HUES6 (cell line): ENCODE data around the gene SYTL3.
"Not testable (repeated sequence)": the region's sequence is repeated elsewhere in the genome, so short reads cannot be mapped to it uniquely, and the experiment has no call there.

Experiments
- H3K27ac ChIP-seq: 2 replicates; pipeline ENCODE4 v1.7.0; 2013; ENCODE audit warnings: low read depth, mild to moderate bottlenecking, low read length, inconsistent platforms
- H3K27me3 ChIP-seq: 2 replicates; pipeline ENCODE4 v1.6.1; 2013; ENCODE audit warnings: low read length; ENCODE audit not compliant: control insufficient read depth, insufficient read depth
- H3K36me3 ChIP-seq: 2 replicates; pipeline ENCODE4 v1.6.1; 2013; ENCODE audit warnings: low read length; ENCODE audit not compliant: control insufficient read depth, insufficient read depth
- H3K4me1 ChIP-seq: 2 replicates; pipeline ENCODE4 v1.6.1; 2013; ENCODE audit warnings: low read length; ENCODE audit not compliant: control insufficient read depth, insufficient read depth
- H3K4me3 ChIP-seq: 2 replicates; pipeline ENCODE4 v1.5.1; 2013; ENCODE audit warnings: low read depth, low read length
- H3K9ac ChIP-seq: one replicate; pipeline ENCODE4 v1.6.1; 2013; ENCODE audit warnings: mild to moderate bottlenecking, low read length
- H3K9me3 ChIP-seq: 2 replicates; pipeline ENCODE4 v1.6.1; 2013; ENCODE audit warnings: low read depth, low read length; ENCODE audit not compliant: control insufficient read depth, insufficient read depth

SYTL3 gene

GRCh38 chr6:158782432-158783166 is 132.7 kb downstream of the SYTL3 start:
- H3K27me3 ChIP-seq: no peaks in the 10 kb centered on the region
- peaks cover 94% of the 10 kb centered on the region for H3K36me3 ChIP-seq
- H3K9ac ChIP-seq: no peak overlapping the region
- H3K4me3 ChIP-seq: no peak overlapping the region
- no peak overlapping the region for H3K27ac ChIP-seq
- H3K4me1 ChIP-seq: peaks cover 2% of the 10 kb centered on the region; the same call in 1 of the 2 replicates
- H3K9me3 ChIP-seq: no peaks in the 10 kb centered on the region

- Histone ChIP-seq H3K36me3 (peaks cover 94% of the 10 kb centered on the region), H3K4me3 (no peak overlapping the region), H3K27me3 (no peaks in the 10 kb centered on the region), H3K27ac (no peak overlapping the region), H3K4me1 (peaks cover 2% of the 10 kb centered on the region; the same call in 1 of the 2 replicates), H3K9ac (no peak overlapping the region), H3K9me3 (no peaks in the 10 kb centered on the region)
Measured at GRCh38 chr6:158783167-158783450, 133.3 kb downstream of the SYTL3 start.

GRCh38 chr6:158783851-158784250 is 134.0 kb downstream of the SYTL3 start:
- H3K9ac ChIP-seq: no peak overlapping the region
- H3K27me3 ChIP-seq: no peaks in the 10 kb centered on the region
- peaks cover 94% of the 10 kb centered on the region for H3K36me3 ChIP-seq
- H3K4me3 ChIP-seq: no peak overlapping the region
- no peaks in the 10 kb centered on the region for H3K9me3 ChIP-seq
- H3K4me1 ChIP-seq: peaks cover 2% of the 10 kb centered on the region; the same call in 1 of the 2 replicates
- 0 out of 2 replicates have a peak overlapping the region, but pooled peaks have one; percentile 4 for H3K27ac ChIP-seq

- Histone ChIP-seq H3K4me1 (peaks cover 2% of the 10 kb centered on the region; the same call in 1 of the 2 replicates), H3K27ac (0 out of 2 replicates have a peak overlapping the region, but pooled peaks have one; percentile 4), H3K36me3 (peaks cover 96% of the 10 kb centered on the region)
Measured at GRCh38 chr6:158784505-158784904, 134.7 kb downstream of the SYTL3 start.

GRCh38 chr6:158785036-158785435 is 135.2 kb downstream of the SYTL3 start:
- no peak overlapping the region for H3K9ac ChIP-seq
- no peaks in the 10 kb centered on the region for H3K9me3 ChIP-seq
- no peak overlapping the region for H3K27ac ChIP-seq
- H3K4me1 ChIP-seq: peaks cover 2% of the 10 kb centered on the region; the same call in 1 of the 2 replicates
- H3K4me3 ChIP-seq: no peak overlapping the region
- H3K27me3 ChIP-seq: no peaks in the 10 kb centered on the region
- peaks cover 100% of the 10 kb centered on the region for H3K36me3 ChIP-seq

More at GRCh38 chr6:158784505-158784904, 134.7 kb downstream of the SYTL3 start:
- Histone ChIP-seq H3K9ac (no peak overlapping the region), H3K4me3 (no peak overlapping the region), H3K27me3 (no peaks in the 10 kb centered on the region), H3K9me3 (no peaks in the 10 kb centered on the region)

GRCh38 chr6:158786645-158787304 is 136.9 kb downstream of the SYTL3 start:
- Histone ChIP-seq H3K36me3 (peaks cover 89% of the 10 kb centered on the region), H3K9ac (no peak overlapping the region), H3K4me3 (no peak overlapping the region), H3K27me3 (no peaks in the 10 kb centered on the region), H3K4me1 (no peaks in the 10 kb centered on the region; the same call in 1 of the 2 replicates), H3K9me3 (no peaks in the 10 kb centered on the region), H3K27ac (no peak overlapping the region)

- H3K4me1 ChIP-seq: no peaks in the 10 kb centered on the region; the same call in 1 of the 2 replicates
- no peak overlapping the region; the same call in 1 of the 2 replicates for H3K27ac ChIP-seq
- no peak overlapping the region for H3K9ac ChIP-seq
- H3K27me3 ChIP-seq: no peaks in the 10 kb centered on the region
- no peak overlapping the region for H3K4me3 ChIP-seq
- H3K36me3 ChIP-seq: peaks cover 83% of the 10 kb centered on the region
- no peaks in the 10 kb centered on the region for H3K9me3 ChIP-seq
Measured at GRCh38 chr6:158787395-158787794, 137.5 kb downstream of the SYTL3 start.

GRCh38 chr6:158789115-158789917 is 139.5 kb downstream of the SYTL3 start:
- Histone ChIP-seq H3K9ac (no peak overlapping the region), H3K4me1 (peaks cover 13% of the 10 kb centered on the region), H3K27ac (no peak overlapping the region)

GRCh38 chr6:158791274-158791855 is 141.5 kb downstream of the SYTL3 start:
- Histone ChIP-seq H3K4me1 (peaks cover 31% of the 10 kb centered on the region), H3K36me3 (peaks cover 55% of the 10 kb centered on the region), H3K27ac (no peak overlapping the region)

More at GRCh38 chr6:158789115-158789917, 139.5 kb downstream of the SYTL3 start:
- peaks cover 64% of the 10 kb centered on the region for H3K36me3 ChIP-seq
- no peaks in the 10 kb centered on the region for H3K27me3 ChIP-seq
- no peaks in the 10 kb centered on the region for H3K9me3 ChIP-seq
- no peak overlapping the region for H3K4me3 ChIP-seq

GRCh38 chr6:158792505-158792904 is 142.7 kb downstream of the SYTL3 start:
- H3K4me3 ChIP-seq, H3K9me3 ChIP-seq, H3K27ac ChIP-seq, H3K9ac ChIP-seq, H3K27me3 ChIP-seq: not testable (repeated sequence)
- Histone ChIP-seq H3K36me3 (peaks cover 53% of the 10 kb centered on the region), H3K4me1 (peaks cover 43% of the 10 kb centered on the region)

More at GRCh38 chr6:158791274-158791855, 141.5 kb downstream of the SYTL3 start:
- Histone ChIP-seq H3K27me3 (no peaks in the 10 kb centered on the region), H3K9me3 (no peaks in the 10 kb centered on the region), H3K9ac (no peak overlapping the region), H3K4me3 (no peak overlapping the region)
